GM12865 (cell line): ENCODE measurements around the gene NAALAD2.

ENCODE experiments used
- DNase-seq: peaks from one replicate; pipeline ENCODE4 v3.0.0; 2010; ENCODE audit warnings: low read depth
- H3K4me3 ChIP-seq: 2 replicates; pipeline ENCODE4 v1.5.1; 2011; ENCODE audit warnings: mild to moderate bottlenecking, low read depth, low read length, control low read depth
- TF ChIP-seq, protein P1 (sequence below): IDR thresholded peaks from 2 replicates; pipeline ENCODE4 v1.5.1; 2011; ENCODE audit warnings: low read length, control low read depth, low read depth, inconsistent platforms; ENCODE audit not compliant: insufficient read depth; ENCODE audit errors: missing control alignments

Gene NAALAD2

DNA sequence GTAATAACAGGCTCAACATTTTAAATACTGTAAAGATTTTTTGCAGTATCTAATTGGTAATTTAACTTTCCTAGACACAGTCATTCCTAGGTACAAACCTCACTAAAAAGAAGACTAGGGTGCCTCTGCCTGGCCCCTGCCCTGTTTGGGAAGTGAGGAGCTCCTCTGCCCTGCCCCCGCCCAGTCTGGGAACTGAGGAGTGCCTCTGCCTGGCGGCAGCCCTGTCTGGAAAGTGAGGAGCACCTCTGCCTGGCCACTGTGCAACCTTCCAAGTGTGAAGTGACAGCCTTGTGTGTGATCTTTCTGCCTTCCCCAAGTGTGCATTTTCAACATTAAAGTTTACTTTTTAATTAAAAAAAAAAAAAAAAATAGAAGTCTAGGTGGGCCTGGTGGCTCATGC is 84.1 kb downstream of the NAALAD2 start:
- TF ChIP-seq, protein P1, sequence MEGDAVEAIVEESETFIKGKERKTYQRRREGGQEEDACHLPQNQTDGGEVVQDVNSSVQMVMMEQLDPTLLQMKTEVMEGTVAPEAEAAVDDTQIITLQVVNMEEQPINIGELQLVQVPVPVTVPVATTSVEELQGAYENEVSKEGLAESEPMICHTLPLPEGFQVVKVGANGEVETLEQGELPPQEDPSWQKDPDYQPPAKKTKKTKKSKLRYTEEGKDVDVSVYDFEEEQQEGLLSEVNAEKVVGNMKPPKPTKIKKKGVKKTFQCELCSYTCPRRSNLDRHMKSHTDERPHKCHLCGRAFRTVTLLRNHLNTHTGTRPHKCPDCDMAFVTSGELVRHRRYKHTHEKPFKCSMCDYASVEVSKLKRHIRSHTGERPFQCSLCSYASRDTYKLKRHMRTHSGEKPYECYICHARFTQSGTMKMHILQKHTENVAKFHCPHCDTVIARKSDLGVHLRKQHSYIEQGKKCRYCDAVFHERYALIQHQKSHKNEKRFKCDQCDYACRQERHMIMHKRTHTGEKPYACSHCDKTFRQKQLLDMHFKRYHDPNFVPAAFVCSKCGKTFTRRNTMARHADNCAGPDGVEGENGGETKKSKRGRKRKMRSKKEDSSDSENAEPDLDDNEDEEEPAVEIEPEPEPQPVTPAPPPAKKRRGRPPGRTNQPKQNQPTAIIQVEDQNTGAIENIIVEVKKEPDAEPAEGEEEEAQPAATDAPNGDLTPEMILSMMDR, result no peak
- DNase-seq, result no peak
- H3K4me3 ChIP-seq, result no peak overlapping the region; the same call in 1 of the 2 replicates

DNA sequence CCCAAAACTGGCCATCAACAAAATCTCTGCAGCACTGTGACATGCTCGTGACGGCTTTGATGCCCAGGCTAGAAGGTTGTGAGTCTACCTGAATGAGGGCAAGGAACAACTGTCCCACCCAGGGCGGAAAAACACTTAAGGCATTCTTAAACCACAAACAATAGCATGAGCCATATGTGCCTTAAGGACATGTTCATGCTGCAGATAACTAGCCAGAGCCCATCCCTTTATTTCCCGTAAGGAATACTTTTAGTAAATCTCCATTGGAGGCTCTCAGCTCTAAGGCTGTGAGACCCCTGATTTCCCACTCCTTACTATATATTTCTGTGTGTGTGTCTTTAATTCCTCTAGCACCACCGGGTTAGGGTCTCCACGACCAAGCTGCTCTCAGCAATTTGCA is 85.0 kb downstream of the NAALAD2 start:
- DNase-seq, result no peak
- TF ChIP-seq, protein P1, result no peak
- no peak overlapping the region for H3K4me3 ChIP-seq

DNA sequence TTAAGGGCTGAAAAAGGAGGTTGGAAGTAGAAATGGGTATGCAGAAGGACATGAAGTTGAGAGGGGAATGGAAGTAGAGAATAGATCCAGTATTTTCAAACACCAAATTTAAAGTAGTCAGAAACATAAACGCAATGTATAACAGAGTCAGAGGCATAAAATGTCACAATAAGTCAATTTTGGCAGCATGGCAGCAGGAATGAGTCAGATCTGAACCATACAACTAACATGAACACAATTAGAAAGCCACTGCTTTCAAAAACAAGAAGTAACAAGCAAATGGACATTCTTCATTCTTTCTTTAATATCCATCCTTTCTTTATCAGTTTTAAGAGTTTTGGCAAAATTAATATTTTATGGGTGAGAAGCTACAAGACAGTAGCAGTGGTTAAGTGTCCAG is 85.9 kb downstream of the NAALAD2 start:
- peak overlapping the region; percentile 67 for H3K4me3 ChIP-seq
- TF ChIP-seq, protein P1, result no peak
- DNase-seq, result peak; percentile 30

- H3K4me3 ChIP-seq, result peak overlapping the region; percentile 67
- no peak for DNase-seq
- TF ChIP-seq, protein P1, result no peak
Observed at GRCh38 chr11:90221803-90222458, 87.5 kb downstream of the NAALAD2 start.

GRCh38 chr11:90222459-90223247 is 88.2 kb downstream of the NAALAD2 start, which contains the start of gene CHORDC1:
Gene CHORDC1, minus strand, starts transcription at chr11:90223049. Its CDS starts 95 bp downstream, at chr11:90222954.
- DNase-seq, result peak; percentile 94
- H3K4me3 ChIP-seq, result peak within 1 kb of the TSS; percentile 67
- TF ChIP-seq, protein P1, result no peak

DNA sequence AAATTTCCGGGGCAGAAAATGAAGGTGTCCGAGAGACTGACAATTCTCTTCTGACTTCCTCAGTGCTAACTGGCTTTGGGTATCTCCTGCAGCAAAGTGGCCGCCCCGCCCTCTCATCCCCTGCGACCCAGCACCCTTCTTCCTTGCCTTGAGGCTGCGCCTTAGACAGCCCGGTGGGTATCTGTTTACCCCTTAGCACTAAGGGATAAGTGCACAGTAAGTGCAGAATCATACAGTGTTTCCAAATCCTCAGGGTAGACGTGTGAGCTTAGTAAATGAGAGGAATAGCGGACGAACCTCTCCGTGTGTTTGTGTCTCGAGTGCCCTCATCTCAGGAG is 88.8 kb downstream of the NAALAD2 start:
- peak overlapping the region; percentile 67 for H3K4me3 ChIP-seq
- DNase-seq, result no peak
- TF ChIP-seq, protein P1, result no peak
